SK-N-MC (cell line): ENCODE results near the gene TNKS1BP1.

Source experiments
- DNase-seq: peaks from one replicate; pipeline ENCODE4 v3.0.0-alpha.2; 2011; ENCODE audit warnings: low read depth, low spot score
- H3K27ac ChIP-seq: fragments of 200-600 bp; sonication (generic); 2 replicates; pipeline ENCODE4 v1.5.1; 2016; ENCODE audit warnings: mixed run types
- H3K36me3 ChIP-seq: fragments of 200-600 bp; sonication (generic); 2 replicates; pipeline ENCODE4 v1.6.1; 2017; ENCODE audit warnings: antibody characterized with exemption, low read length, mixed read lengths; ENCODE audit not compliant: insufficient read depth
- H3K4me3 ChIP-seq: fragments of 200-600 bp; sonication (generic); 2 replicates; pipeline ENCODE4 v1.5.1; 2016
- H3K9ac ChIP-seq: fragments of 200-600 bp; sonication (generic); 2 replicates; pipeline ENCODE4 v1.8.0; 2017; ENCODE audit warnings: mixed run types, mixed read lengths; ENCODE audit not compliant: insufficient read length
- H3K9me3 ChIP-seq: fragments of 200-600 bp; sonication (generic); 2 replicates; pipeline ENCODE4 v1.6.1; 2017; ENCODE audit warnings: low read depth, mild to moderate bottlenecking, antibody characterized with exemption, low read length, moderate library complexity, mixed read lengths
- EZH2 ChIP-seq: fragments of 200-600 bp; sonication (generic); IDR thresholded peaks from one replicate; pipeline ENCODE4 v1.6.1; 2017; ENCODE audit warnings: antibody characterized with exemption
- FOXP2 ChIP-seq: optimal IDR thresholded peaks from 2 replicates; pipeline ENCODE3; 2011; ENCODE audit warnings: mild to moderate bottlenecking, moderate library complexity; ENCODE audit not compliant: insufficient read depth; ENCODE audit errors: extremely low read length, control extremely low read depth
- POLR2AphosphoS5 ChIP-seq: IDR thresholded peaks from 2 replicates; pipeline ENCODE4 v1.6.1; 2012; ENCODE audit warnings: mild to moderate bottlenecking, low read depth, low read length, borderline replicate concordance

TNKS1BP1 gene

DNA sequence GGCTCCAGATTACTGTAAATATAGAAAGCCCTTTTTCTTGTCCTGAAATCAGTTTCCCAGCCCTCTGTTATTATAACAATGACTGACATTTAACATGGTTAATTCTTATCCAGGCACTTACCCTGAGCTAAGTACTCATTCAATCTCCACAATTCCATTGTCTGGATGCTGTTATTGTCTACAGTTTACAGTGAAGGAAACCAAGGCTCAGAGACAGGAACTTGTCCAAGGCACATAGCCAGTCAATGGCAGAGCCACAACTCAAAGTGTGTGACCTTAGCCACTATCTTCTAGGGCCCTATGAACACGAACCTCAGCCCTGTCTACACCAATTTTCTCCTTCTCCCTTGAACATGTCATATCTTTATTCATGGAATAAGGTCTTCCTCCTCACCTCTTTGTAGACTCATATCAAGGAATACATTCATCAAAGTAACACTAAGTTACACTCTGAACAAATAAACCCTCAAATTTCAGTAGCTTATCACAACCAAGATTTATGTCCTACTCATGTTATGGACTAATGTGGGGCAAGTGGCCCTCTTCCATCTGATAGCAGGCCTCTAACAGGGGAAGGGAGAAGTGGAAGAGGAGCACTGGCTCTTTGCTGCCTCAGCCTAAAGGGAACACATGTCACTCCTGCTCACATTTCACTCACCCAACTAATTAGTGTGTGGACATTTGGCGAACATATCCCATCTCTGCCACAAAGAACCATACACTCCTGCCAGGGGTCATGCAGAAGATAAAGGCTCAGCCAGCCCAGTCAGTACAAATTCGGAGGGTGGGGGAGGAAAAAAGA lies 48.4 kb downstream of the TNKS1BP1 start:
- H3K27ac ChIP-seq, result no peak overlapping the region
- TF ChIP-seq POLR2AphosphoS5, result no peak
- no peak for TF ChIP-seq FOXP2
- no peak for TF ChIP-seq EZH2
- H3K9me3 ChIP-seq, result no peaks in the 10 kb centered on the region
- DNase-seq, result no peak
- no peak overlapping the region for H3K4me3 ChIP-seq
- H3K36me3 ChIP-seq, result no peaks in the 10 kb centered on the region
- H3K9ac ChIP-seq, result no peak overlapping the region

DNA sequence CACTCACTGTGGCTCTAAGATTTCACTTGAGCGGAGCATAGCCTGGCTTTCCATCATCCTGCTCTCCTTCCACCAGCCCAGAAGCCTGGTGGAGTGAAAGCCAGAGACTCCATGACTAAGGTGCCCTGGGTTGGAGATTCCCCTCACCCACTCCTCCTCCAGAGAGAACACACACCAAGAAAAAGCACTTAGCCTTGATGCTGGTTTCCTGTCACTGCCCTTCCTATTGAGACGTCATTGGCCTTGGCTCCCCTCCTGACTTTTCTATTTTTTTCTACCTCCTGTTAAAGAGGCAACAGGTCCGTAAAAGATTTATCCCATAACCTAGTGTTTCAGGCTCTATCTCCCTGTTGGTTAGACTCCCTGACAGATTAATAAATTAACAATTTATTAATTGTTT lies 49.2 kb downstream of the TNKS1BP1 start:
- Histone ChIP-seq H3K36me3 (no peaks in the 10 kb centered on the region), H3K9ac (no peak overlapping the region), H3K9me3 (no peaks in the 10 kb centered on the region), H3K4me3 (no peak overlapping the region), H3K27ac (no peak overlapping the region)
- TF ChIP-seq FOXP2 (no peak), POLR2AphosphoS5 (no peak), EZH2 (no peak)
- DNase-seq, result no peak

DNA sequence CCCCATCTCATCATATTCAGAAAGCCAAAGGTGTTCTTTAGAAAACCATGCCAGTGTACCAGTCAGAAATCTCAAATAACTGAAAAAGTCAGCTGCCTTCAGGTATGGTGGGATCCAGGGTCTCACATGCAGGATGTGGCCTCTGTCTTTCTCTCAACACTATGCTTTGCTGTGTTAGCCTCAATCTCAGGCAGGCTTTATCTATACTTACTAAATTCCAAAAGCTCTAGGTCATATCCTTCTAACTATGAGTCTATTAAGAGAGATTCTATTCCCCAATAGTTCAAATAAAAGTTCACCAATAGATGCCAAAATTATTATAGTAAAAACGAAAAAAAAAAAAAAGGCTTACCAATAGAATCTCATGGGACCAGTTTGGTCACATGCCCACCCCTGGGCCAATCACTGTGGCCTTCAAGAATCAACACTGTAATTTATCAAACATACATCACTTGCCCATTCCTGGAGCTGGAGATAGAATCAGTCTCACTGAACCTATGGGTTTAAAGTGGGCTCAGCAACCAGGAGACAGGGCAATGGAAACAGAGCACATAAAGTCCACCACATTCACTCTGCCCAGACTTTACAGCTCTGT lies 49.8 kb downstream of the TNKS1BP1 start:
- no peak for TF ChIP-seq FOXP2
- TF ChIP-seq EZH2, result no peak
- no peak for TF ChIP-seq POLR2AphosphoS5
- Histone ChIP-seq H3K27ac (no peak overlapping the region), H3K4me3 (no peak overlapping the region), H3K36me3 (no peaks in the 10 kb centered on the region), H3K9me3 (no peaks in the 10 kb centered on the region), H3K9ac (no peak overlapping the region)
- no peak for DNase-seq

DNA sequence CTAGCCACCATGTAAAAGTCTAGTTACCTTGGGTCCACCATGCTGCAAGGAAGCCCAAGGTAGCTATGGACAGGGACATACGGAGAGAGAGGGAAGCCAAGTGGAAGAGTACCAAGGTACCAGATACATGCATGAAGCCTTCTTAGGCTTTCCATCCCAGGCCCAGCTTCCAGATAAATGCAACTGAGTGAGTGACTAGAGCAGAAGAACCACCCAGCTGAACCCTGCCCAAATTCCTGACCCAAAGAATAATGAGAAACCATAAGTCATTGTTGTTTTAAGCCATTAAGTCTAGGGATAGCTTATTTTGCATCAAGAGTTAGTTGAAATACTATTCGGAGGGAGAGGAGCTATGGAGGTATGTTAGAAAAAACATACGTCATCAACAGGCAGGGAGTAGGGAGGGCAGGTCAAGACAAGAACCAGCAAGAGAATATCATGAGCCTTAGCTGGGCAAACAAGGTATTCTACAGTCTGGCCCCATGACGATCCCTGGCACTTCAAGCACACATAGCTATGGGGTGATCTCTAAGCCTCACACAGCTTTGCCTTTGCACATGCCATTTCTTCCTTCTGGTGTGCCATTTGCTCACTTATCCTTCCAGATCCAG lies 51.2 kb downstream of the TNKS1BP1 start:
- no peak for TF ChIP-seq EZH2
- no peak for TF ChIP-seq POLR2AphosphoS5
- no peak for TF ChIP-seq FOXP2
- no peak overlapping the region for H3K27ac ChIP-seq
- no peak overlapping the region for H3K4me3 ChIP-seq
- no peaks in the 10 kb centered on the region for H3K9me3 ChIP-seq
- H3K9ac ChIP-seq, result no peak overlapping the region
- no peaks in the 10 kb centered on the region for H3K36me3 ChIP-seq
- DNase-seq, result no peak

DNA sequence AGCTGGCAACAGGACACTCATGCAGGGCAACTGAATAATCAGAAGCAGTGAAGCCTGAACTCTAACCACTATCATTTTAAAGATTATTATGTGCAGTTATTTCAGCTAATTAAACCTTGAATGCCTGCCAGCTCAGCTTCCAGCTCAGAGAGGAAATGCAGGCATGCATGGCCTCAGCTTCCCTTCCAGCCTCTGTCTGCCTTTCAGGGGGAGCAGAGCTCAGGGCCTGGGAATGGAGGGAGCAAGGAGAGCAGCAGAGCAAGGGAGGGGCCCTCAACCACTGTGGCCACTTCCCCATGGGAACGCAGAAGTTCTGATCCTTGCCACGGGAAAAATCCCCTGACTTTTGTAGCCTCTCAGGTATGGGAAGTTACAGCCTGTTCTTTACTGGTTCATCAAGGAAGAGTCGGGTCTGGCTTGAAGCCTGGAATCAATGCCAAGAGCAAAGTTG lies 55.2 kb downstream of the TNKS1BP1 start:
- TF ChIP-seq FOXP2, result no peak
- TF ChIP-seq EZH2, result no peak
- no peak for TF ChIP-seq POLR2AphosphoS5
- no peak overlapping the region for H3K27ac ChIP-seq
- H3K9me3 ChIP-seq, result 0 out of 2 replicates have a peak, but pooled peaks cover 3% of the 10 kb centered on the region
- no peaks in the 10 kb centered on the region for H3K36me3 ChIP-seq
- no peak overlapping the region for H3K9ac ChIP-seq
- H3K4me3 ChIP-seq, result no peak overlapping the region
- DNase-seq, result no peak

DNA sequence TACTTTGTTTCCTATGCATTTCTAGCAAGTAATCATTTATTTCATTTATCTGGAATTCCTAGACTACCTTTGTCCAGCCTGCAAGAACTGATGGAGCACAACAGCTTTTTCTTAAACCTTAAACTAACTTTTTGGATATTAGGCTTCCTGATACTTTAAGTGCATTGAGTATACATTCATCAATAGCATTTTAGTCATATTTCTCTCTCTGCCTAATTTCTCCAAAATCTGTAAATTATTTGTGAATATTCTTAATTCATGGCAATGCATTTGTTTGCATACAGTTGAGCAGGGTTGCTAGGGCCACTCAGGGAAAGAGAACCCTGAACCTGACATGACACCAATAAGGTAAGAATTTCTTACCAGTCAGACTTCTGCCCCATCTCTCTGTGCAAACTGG lies 58.6 kb downstream of the TNKS1BP1 start:
- no peak for TF ChIP-seq EZH2
- no peak for TF ChIP-seq FOXP2
- TF ChIP-seq POLR2AphosphoS5, result no peak
- H3K36me3 ChIP-seq, result no peaks in the 10 kb centered on the region
- DNase-seq, result no peak
- H3K9ac ChIP-seq, result no peak overlapping the region
- H3K27ac ChIP-seq, result no peak overlapping the region
- no peak overlapping the region for H3K4me3 ChIP-seq
- 0 out of 2 replicates have a peak, but pooled peaks cover 3% of the 10 kb centered on the region for H3K9me3 ChIP-seq

DNA sequence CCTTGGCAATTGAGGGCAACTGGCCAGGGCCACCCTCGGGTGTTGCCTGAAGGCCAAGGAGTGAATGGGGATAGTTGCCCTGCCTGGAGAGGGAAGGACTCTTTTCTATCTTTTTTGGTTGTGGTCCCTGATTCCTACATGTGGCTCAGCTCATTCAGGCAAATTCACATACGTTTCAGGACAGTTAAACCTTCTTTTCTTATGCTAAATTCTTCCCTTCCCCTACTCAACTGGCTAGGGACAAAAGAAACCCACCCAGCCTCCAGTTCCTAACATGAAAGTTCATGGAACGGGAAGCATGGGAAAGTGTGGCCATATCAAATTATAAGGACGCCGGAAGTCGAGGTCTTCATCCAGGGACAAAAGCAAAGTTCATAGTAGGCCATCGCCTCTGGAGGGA lies 61.4 kb downstream of the TNKS1BP1 start:
- no peak for DNase-seq
- no peaks in the 10 kb centered on the region for H3K36me3 ChIP-seq
- no peak overlapping the region for H3K9ac ChIP-seq
- H3K9me3 ChIP-seq, result 0 out of 2 replicates have a peak, but pooled peaks cover 3% of the 10 kb centered on the region
- TF ChIP-seq EZH2 (no peak), POLR2AphosphoS5 (no peak), FOXP2 (no peak)
- H3K4me3 ChIP-seq, result no peak overlapping the region
- H3K27ac ChIP-seq, result no peak overlapping the region

DNA sequence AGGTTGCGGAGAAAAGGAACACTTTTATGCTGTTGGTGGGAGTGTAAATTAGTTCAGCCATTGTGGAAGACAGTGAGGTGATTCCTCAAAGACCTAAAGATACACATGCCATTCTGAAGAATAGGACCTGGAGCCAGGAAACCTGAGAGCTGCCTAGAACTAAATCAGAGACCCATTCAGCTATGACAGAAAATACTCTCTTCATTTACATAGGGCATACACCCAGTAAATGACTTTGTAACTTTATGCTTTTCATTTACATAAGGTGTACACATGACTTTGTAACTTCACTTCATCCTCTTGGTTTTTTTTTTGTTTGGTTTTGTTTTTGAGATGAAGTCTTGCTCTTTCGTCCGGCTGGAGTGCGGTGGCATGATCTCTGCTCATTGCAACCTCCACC lies 62.6 kb downstream of the TNKS1BP1 start:
- DNase-seq, result no peak
- Histone ChIP-seq H3K9ac (no peak overlapping the region), H3K36me3 (no peaks in the 10 kb centered on the region), H3K4me3 (no peak overlapping the region), H3K27ac (no peak overlapping the region), H3K9me3 (0 out of 2 replicates have a peak, but pooled peaks cover 3% of the 10 kb centered on the region)
- TF ChIP-seq EZH2 (no peak), FOXP2 (no peak), POLR2AphosphoS5 (no peak)
